T-helper 1 cell treated with Interleukin-12 subunit alpha and Interleukin-12 subunit beta and Interleukin-4 antibody, amounts not matched to agents 30 μg/mL and 1 μg/mL, for 36 hours (primary cell): ENCODE measurements around the gene KLHDC4.

Experiments used
- H3K27ac Mint-ChIP-seq: one replicate; pipeline ENCODE4 v1.8.0; 2021; ENCODE audit warnings: mild to moderate bottlenecking, mixed read lengths
- H3K27me3 Mint-ChIP-seq: one replicate; pipeline ENCODE4 v1.8.0; 2021; ENCODE audit warnings: low read depth, mixed read lengths
- H3K36me3 Mint-ChIP-seq: one replicate; pipeline ENCODE4 v1.8.0; 2021; ENCODE audit warnings: low read depth, mixed read lengths
- H3K4me1 Mint-ChIP-seq: one replicate; pipeline ENCODE4 v1.8.0; 2021; ENCODE audit warnings: low read depth, mixed read lengths
- H3K4me3 Mint-ChIP-seq: one replicate; pipeline ENCODE4 v1.8.0; 2021; ENCODE audit warnings: mild to moderate bottlenecking, moderate library complexity, mixed read lengths
- H3K9me3 Mint-ChIP-seq: one replicate; pipeline ENCODE4 v1.8.0; 2021; ENCODE audit warnings: mixed read lengths

Gene KLHDC4

DNA sequence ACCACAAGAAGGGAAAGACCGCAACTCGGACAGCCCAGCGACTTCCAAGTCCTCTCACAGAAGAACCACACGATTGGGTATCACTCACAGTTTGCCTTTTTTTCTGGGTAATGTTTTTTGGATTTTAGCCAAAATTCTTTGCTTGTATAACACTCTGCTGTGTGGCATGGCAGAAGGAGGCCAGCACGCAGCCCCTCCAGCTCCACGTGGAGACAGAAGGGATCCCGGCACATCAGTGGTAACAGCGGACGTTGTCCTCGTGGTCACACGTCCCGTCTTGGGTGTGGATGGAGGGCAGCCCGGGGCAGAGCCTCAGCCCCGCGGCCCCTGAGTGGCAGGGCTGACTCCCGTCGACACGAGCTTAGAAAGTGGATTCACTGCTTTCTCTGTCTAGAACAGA lies 69.1 kb downstream of the KLHDC4 start:
- Mint-ChIP-seq H3K4me3 (no peak overlapping the region), H3K9me3 (no peaks in the 10 kb centered on the region), H3K27ac (no peak overlapping the region), H3K27me3 (no peaks in the 10 kb centered on the region), H3K4me1 (peaks cover 15% of the 10 kb centered on the region), H3K36me3 (peaks cover 6% of the 10 kb centered on the region)

DNA sequence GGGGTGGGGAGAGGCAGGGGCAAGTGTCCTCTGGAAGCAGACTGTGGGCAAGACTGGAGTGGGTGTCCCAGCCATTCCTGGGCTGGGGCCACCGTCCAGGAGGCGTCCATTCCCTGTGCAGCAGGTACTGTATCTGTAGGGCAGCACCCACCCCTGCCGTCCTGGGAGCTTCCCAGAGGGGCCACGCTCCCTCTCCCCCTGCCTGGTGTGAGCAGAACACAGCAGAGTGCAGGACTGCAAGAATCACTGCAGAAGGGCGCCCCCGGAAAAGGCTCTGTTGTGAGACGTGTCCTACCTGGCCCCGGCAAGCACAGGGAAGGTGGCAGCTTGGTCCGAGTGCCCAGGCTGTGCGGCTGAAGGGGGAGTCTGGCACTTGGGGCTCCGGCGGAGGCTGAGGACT lies 70.3 kb downstream of the KLHDC4 start:
- Mint-ChIP-seq H3K36me3 (peaks cover 4% of the 10 kb centered on the region), H3K27ac (no peak overlapping the region)

DNA sequence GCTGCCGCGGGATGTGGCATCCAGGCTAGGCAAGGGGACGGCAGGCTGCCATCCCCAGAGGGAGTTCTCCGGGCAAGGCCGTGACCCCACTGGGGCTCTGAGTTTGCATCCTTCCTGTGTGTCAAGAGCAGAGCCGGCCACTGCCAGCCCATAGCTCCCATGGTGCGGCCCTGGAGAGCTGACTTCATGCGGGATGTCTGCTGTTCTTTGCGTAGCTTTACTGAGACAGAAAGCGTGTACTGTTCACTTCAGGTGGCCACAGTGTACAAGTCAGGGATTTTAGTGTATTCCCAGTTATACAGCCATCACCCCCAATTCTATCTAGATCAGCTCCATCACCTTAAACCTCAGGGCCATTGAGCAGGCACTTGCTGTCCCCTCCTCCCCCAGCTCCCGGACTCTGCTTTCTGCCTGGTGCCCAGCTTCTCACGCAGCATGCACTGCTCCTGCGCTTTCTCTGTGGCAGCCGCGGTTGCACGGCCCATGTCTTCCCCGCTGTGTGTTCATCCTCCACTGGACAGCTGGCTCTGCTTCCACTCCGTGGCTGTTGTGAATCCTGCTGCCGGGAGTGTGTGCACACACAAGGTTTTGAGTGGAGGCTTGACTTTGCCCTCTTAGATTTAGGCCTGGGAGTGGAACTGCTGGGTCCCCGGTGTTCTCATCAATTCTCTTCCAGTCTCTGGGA lies 71.2 kb downstream of the KLHDC4 start:
- H3K36me3 Mint-ChIP-seq = peaks cover 4% of the 10 kb centered on the region
- H3K4me3 Mint-ChIP-seq = no peak overlapping the region
- H3K9me3 Mint-ChIP-seq = no peaks in the 10 kb centered on the region
- no peak overlapping the region for H3K27ac Mint-ChIP-seq
- H3K27me3 Mint-ChIP-seq = no peaks in the 10 kb centered on the region
- peaks cover 9% of the 10 kb centered on the region for H3K4me1 Mint-ChIP-seq

More for the DNA sequence above, 70.3 kb downstream of the KLHDC4 start:
- Mint-ChIP-seq H3K9me3 (no peaks in the 10 kb centered on the region), H3K27me3 (no peaks in the 10 kb centered on the region), H3K4me3 (no peak overlapping the region), H3K4me1 (peaks cover 9% of the 10 kb centered on the region)

DNA sequence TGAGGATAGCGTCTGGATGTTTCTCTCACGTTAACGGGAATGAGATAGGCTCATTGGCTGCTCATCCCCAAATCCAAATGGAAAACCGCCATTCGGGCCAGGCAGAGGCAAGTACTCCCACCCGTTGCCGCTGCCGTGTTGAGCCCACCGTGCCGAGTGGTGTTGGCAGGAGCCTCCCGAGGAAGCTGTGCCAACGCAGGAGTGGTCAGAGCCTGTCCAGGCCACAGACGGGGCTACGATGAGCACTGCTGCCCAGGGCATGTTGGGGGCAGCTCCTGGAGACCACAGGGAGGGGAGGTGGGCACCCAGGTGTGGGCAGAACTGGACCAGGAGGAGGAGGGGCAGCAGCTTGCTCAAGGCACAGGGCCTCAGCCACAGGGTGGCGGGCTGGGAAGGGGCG lies 72.0 kb downstream of the KLHDC4 start:
- no peaks in the 10 kb centered on the region for H3K9me3 Mint-ChIP-seq
- H3K4me1 Mint-ChIP-seq = peaks cover 9% of the 10 kb centered on the region
- H3K36me3 Mint-ChIP-seq = peaks cover 4% of the 10 kb centered on the region
- H3K4me3 Mint-ChIP-seq = no peak overlapping the region
- H3K27ac Mint-ChIP-seq = no peak overlapping the region
- H3K27me3 Mint-ChIP-seq = no peaks in the 10 kb centered on the region

DNA sequence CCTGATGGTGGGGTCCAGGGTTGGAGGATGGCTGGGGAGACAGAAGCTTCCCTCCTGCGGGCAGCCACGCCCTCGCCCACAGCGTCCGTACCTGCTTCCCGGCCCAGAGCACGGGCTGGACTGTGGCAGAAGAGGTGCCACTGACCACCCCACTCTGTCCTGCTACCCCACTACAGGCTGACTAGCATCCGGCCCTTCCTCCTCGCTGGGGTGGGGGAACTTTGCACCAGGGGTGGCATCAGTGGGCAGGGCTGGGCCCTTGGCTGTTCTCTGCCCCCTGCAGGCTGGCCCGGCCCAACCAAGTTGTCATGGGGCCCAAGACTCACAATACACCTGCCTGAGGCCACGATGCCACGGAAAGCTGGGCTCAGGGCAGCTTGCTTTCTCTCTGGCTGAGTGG lies 73.0 kb downstream of the KLHDC4 start:
- Mint-ChIP-seq H3K36me3 (peaks cover 4% of the 10 kb centered on the region), H3K4me3 (no peak overlapping the region), H3K9me3 (no peaks in the 10 kb centered on the region), H3K27me3 (no peaks in the 10 kb centered on the region), H3K27ac (no peak overlapping the region), H3K4me1 (peaks cover 3% of the 10 kb centered on the region)

DNA sequence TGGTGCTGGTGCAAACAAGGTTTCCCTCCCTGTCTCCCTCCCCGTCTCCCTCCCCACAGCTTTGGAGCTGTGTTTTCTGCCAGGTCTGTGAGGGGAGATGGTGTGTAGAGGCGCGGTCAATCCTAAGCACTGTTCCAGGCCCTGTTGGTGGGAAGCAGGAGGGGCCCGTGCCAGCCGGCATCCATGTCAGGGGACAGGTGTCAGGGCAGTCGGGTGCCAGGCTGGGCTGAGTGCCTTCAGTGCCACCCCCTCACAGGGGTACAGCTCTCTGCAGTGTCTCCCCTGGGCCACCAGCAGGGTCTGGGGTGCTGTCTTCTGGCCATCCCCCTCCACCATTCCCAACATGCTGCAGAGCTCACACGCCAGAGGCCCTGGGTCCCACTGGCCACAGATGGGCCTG lies 73.6 kb downstream of the KLHDC4 start:
- Mint-ChIP-seq H3K27ac (no peak overlapping the region), H3K4me1 (no peaks in the 10 kb centered on the region), H3K36me3 (peaks cover 4% of the 10 kb centered on the region), H3K4me3 (no peak overlapping the region), H3K9me3 (no peaks in the 10 kb centered on the region), H3K27me3 (no peaks in the 10 kb centered on the region)

DNA sequence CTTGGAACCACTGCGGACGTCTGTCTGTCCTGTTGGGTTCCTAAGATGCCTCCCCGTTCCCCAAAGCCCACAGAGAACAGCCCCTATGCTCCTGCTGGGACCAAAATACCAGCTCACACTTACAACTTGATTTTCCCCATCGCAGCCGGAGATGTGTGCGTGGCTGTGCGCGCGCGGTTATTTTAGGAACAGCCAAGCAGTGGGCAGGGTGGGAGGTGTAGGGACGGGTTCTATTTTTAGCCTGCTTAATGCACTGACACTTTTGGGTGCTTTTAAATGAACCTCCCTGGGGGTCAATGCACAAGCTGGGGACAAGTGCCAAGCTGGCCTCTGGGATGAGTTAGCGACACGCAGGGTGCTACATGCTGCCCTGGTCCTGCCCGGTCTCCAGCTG lies 74.1 kb downstream of the KLHDC4 start:
- peaks cover 4% of the 10 kb centered on the region for H3K36me3 Mint-ChIP-seq
- no peaks in the 10 kb centered on the region for H3K4me1 Mint-ChIP-seq
- no peaks in the 10 kb centered on the region for H3K9me3 Mint-ChIP-seq
- no peak overlapping the region for H3K27ac Mint-ChIP-seq
- no peak overlapping the region for H3K4me3 Mint-ChIP-seq
- no peaks in the 10 kb centered on the region for H3K27me3 Mint-ChIP-seq

DNA sequence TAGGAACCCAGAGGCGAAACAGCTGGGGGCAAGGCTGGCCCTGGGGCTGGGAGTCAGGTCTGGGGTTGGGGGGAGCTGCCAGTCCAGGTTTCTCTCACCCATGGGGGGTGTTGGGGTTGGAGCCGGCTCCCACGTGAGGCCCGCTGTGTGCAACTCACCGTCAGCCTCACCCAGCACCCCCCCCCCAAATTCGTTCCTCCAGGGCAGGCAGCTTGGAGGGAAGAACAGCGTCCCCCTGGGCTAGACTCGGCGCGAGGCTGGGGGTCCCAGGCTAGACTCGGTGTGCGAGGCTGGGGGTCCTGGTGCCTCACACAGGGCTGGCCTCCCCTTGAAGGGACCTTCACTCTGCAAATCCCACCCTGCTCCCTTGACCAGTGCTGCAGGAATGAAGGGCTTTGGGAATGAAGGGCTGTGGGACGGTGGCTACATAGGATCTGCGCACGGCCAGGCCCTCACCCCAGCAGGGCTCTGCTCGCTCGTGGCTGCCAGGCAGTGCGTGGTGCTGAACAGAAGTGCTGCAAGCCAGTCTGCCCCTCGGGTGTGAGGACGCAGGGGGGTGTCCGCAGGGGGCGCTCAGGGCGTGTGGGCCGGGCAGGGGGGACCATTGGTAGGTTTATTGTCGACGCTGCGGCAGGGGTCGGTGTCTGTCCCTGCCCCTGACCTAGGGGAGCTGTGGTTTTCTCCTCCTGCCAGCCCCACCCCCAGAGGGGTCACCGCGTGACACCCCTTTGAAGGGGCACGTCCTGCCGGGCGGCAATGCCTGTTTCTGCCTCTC lies 74.7 kb downstream of the KLHDC4 start:
- Mint-ChIP-seq H3K27me3 (no peaks in the 10 kb centered on the region), H3K4me3 (no peak overlapping the region), H3K4me1 (no peaks in the 10 kb centered on the region), H3K36me3 (peaks cover 4% of the 10 kb centered on the region), H3K9me3 (no peaks in the 10 kb centered on the region), H3K27ac (no peak overlapping the region)

DNA sequence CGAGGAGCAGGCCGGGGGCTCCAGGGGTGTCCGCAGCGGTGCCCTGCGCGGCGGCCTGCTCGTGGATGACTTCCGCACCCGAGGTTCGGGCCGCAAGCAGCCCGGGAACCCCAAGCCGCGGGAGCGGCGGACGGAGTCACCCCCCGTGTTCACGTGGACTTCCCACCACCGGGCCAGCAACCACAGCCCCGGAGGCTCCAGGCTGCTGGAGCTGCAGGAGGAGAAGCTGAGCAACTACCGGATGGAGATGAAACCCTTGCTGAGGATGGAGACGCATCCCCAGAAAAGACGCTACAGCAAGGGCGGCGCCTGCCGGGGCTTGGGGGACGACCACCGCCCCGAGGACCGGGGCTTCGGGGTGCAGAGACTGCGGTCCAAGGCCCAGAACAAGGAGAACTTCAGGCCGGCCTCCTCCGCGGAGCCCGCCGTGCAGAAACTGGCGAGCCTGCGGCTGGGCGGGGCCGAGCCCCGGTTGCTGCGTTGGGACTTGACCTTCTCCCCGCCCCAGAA lies 75.8 kb downstream of the KLHDC4 start:
- H3K27me3 Mint-ChIP-seq = no peaks in the 10 kb centered on the region
- H3K27ac Mint-ChIP-seq = no peak overlapping the region
- H3K4me1 Mint-ChIP-seq = no peaks in the 10 kb centered on the region
- H3K36me3 Mint-ChIP-seq = peaks cover 3% of the 10 kb centered on the region
- no peaks in the 10 kb centered on the region for H3K9me3 Mint-ChIP-seq
- H3K4me3 Mint-ChIP-seq = no peak overlapping the region

DNA sequence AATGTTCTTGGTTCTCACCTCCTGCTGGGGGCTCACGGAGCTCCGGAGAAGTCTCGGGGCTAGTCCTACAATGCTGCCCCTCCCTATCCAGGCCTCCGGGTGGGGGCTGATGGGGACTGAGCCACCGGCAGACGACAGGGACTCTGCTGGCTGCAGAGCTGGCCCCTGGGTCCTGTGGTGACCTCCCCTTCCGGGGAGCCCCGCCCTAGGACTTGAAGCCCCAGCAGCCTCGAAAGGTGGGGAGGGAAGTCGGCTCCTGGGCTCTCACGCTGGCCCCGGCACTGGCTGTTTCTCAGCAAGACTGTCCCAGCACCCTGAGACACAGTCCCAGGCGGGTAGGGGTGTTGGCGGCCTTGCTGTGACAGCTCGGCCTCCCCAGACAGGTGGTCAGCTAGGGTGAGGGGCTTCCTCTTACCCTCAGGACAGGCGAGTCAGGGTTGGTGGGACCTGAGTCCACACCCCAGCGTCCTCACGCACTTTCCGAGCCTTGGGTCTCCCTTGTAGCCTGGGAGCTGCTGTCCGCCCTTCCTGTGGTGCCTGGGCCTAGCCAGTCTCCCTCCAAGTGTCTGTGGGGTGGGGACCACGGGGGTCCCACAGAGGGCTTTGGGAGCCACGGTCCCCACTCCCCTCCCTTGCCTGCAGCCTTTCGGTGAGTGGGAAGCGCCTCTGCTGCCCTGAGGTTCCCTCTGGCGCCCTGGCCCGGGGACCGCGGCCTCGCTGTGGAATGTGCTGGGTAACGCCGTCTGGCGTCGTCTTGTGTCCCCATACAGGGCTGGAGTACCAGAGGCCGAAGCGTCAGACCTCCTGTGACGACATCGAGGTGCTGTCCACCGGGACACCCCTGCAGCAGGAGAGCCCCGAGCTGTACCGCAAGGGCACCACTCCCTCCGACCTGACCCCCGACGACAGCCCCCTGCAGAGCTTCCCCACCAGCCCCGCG lies 76.6 kb downstream of the KLHDC4 start:
- Mint-ChIP-seq H3K27ac (no peak overlapping the region), H3K4me1 (no peaks in the 10 kb centered on the region), H3K4me3 (no peak overlapping the region), H3K27me3 (no peaks in the 10 kb centered on the region), H3K9me3 (no peaks in the 10 kb centered on the region), H3K36me3 (no peaks in the 10 kb centered on the region)

DNA sequence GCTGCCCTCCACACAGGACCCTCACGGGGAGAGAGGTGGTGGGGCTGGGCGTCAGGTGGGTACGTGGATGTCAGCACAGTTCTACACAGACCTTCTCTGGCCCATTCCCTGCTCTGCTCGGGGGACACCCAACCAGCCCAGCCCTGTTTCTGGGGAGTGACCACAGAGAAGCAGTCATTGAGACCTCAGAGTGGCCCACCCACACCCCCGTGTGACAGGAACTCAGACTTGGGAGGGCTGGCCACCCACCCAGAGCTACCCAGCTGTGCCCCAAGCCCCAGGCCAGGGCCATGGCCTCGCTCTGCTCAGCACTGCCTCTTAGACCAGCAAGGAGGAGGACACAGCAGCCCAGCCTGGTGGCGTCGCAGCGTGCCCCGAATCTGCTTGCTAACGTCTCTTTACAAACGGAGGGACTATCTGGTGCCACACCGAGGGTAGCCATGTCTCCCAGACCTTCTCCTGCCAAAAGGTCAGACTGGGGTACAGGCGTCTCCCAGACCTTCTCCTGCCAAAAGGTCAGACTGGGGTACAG lies 77.7 kb downstream of the KLHDC4 start:
- Mint-ChIP-seq H3K27ac (no peak overlapping the region), H3K9me3 (no peaks in the 10 kb centered on the region), H3K27me3 (no peaks in the 10 kb centered on the region), H3K4me1 (no peaks in the 10 kb centered on the region), H3K36me3 (no peaks in the 10 kb centered on the region), H3K4me3 (no peak overlapping the region)

DNA sequence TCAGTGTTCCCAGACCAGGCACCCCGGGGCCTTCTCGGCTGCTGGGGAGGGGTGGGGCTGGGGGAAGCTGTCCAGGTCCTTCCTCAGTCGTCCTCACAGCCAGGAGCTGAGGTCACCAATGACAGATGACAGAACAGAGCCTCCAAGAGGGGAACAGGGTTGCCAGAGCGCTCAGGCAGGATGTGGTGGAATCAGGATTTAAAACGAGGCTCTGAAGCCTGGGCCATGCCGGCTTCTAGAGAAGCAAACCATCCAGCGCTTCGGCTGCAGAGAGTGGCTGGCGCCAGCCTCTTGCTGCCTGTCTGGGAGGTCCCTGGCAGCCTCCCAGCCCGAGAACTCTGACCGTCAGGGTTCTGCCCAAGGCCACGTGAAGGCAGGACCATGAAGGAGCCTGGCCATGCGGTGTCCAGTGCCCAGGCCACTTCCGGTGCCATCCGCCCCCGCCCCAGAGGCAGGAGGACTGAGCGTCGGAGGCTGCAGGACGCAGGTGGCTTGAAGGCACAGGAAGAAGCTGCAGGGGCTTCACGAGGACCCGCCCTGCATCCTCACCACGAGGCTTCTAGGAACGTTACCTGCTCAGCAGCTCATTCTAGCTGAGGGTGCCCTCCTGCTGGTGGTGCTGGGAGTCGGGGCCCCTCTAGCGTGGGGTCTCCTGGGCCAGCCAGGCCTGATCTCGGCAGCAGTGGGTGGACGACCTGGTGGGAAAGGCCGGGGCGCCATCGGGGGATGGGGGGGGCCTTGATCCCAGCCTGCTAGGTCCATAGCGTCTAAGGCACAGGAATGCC lies 78.5 kb downstream of the KLHDC4 start:
- Mint-ChIP-seq H3K4me1 (peaks cover 3% of the 10 kb centered on the region), H3K4me3 (no peak overlapping the region), H3K27me3 (no peaks in the 10 kb centered on the region), H3K9me3 (no peaks in the 10 kb centered on the region), H3K36me3 (no peaks in the 10 kb centered on the region), H3K27ac (no peak overlapping the region)

DNA sequence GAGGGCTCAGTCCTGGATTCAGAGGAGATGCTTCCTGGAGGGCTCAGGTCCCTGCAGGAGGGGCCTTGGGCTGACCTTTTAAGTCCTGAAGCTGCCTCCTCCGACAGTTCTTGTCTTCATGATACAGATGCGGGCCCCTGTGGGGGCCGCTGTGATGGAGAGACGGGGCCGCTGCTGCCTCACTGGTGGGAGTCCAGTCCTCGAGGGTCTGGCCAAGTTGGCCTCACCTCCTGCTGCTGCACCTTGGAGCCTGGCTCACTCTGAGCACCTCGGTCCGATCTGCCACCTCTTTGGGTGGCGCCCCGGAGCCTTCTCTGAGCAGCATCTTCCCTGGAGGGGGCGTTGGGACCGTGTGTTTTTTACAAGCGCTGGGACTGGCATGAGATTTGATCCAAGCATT lies 79.1 kb downstream of the KLHDC4 start:
- H3K36me3 Mint-ChIP-seq = no peaks in the 10 kb centered on the region
- no peaks in the 10 kb centered on the region for H3K27me3 Mint-ChIP-seq
- H3K9me3 Mint-ChIP-seq = no peaks in the 10 kb centered on the region
- H3K4me1 Mint-ChIP-seq = peaks cover 8% of the 10 kb centered on the region
- H3K27ac Mint-ChIP-seq = no peak overlapping the region
- H3K4me3 Mint-ChIP-seq = no peak overlapping the region

DNA sequence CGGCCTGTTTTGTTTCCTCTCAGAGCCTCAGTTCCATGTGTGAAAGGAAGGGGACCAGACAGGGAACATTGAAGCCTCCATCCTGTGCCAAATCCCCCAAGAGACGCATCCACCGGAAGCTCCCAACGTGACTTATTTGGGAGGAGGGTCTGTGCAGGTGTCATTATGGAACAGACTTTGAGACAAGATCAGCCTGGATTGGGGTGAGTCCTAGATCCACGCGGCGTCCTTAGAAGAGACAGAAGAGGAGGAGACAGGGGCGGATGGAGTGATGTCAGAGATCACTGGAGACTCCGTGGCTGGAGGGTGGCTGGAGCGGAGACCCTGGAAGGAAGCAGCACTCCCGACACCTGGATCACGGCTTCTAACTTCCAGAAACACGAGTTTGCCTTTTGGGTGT lies 80.0 kb downstream of the KLHDC4 start:
- Mint-ChIP-seq H3K27me3 (no peaks in the 10 kb centered on the region), H3K27ac (no peak overlapping the region), H3K36me3 (no peaks in the 10 kb centered on the region), H3K4me3 (no peak overlapping the region), H3K4me1 (peaks cover 9% of the 10 kb centered on the region), H3K9me3 (no peaks in the 10 kb centered on the region)
